Activated naive CD8-positive, alpha-beta T cell treated with anti-CD3 and anti-CD28 coated beads for 36 hours (primary cell): ENCODE measurements around the gene SEMA6B. TPM values are rescaled to one million over a fixed set of nuclear protein-coding genes. Genes with fewer than 3 reads are reported as not detected.

Source experiments
- DNase-seq: peaks from one replicate; pipeline ENCODE4 v3.0.0; 2021
- H3K27ac Mint-ChIP-seq: one replicate; pipeline ENCODE4 v1.8.0; 2022; ENCODE audit warnings: mild to moderate bottlenecking, moderate library complexity, mixed read lengths
- H3K27me3 Mint-ChIP-seq: one replicate; pipeline ENCODE4 v1.8.0; 2022; ENCODE audit warnings: mild to moderate bottlenecking, mixed read lengths
- H3K36me3 Mint-ChIP-seq: one replicate; pipeline ENCODE4 v1.8.0; 2021; ENCODE audit warnings: mild to moderate bottlenecking, mixed read lengths
- H3K4me1 Mint-ChIP-seq: one replicate; pipeline ENCODE4 v1.8.0; 2021; ENCODE audit warnings: mixed read lengths
- H3K4me3 Mint-ChIP-seq: one replicate; pipeline ENCODE4 v1.8.0; 2022; ENCODE audit warnings: mild to moderate bottlenecking, moderate library complexity, mixed read lengths
- H3K9me3 Mint-ChIP-seq: one replicate; pipeline ENCODE4 v1.8.0; 2022; ENCODE audit warnings: mixed read lengths
- total RNA-seq, 2 experiments: library from RNA; stranded (reverse); gene quantifications; one replicate each; pipeline ENCODE4 v1.2.3, GENCODE V29; 2021

The SEMA6B gene
- total RNA-seq, 2 experiments from 2014 or later, result not detected

GRCh38 chr19:4581666-4582553 lies 22.4 kb upstream of the SEMA6B start:
- H3K36me3 Mint-ChIP-seq, result no peaks in the 10 kb centered on the region

GRCh38 chr19:4580961-4581665 lies 21.6 kb upstream of the SEMA6B start:
- H3K4me1 Mint-ChIP-seq, result no peaks in the 10 kb centered on the region
- no peaks in the 10 kb centered on the region for H3K36me3 Mint-ChIP-seq
- peaks cover 76% of the 10 kb centered on the region for H3K27me3 Mint-ChIP-seq
- H3K9me3 Mint-ChIP-seq, result no peaks in the 10 kb centered on the region
- H3K4me3 Mint-ChIP-seq, result no peak overlapping the region
- DNase-seq, result no peak
- H3K27ac Mint-ChIP-seq, result no peak overlapping the region

More at GRCh38 chr19:4581666-4582553, 22.4 kb upstream of the SEMA6B start:
- H3K4me3 Mint-ChIP-seq, result peak overlapping the region; percentile 56
- peak; percentile 48 for DNase-seq
- H3K4me1 Mint-ChIP-seq, result no peaks in the 10 kb centered on the region
- H3K9me3 Mint-ChIP-seq, result no peaks in the 10 kb centered on the region
- H3K27ac Mint-ChIP-seq, result no peak overlapping the region
- peaks cover 68% of the 10 kb centered on the region for H3K27me3 Mint-ChIP-seq

DNA sequence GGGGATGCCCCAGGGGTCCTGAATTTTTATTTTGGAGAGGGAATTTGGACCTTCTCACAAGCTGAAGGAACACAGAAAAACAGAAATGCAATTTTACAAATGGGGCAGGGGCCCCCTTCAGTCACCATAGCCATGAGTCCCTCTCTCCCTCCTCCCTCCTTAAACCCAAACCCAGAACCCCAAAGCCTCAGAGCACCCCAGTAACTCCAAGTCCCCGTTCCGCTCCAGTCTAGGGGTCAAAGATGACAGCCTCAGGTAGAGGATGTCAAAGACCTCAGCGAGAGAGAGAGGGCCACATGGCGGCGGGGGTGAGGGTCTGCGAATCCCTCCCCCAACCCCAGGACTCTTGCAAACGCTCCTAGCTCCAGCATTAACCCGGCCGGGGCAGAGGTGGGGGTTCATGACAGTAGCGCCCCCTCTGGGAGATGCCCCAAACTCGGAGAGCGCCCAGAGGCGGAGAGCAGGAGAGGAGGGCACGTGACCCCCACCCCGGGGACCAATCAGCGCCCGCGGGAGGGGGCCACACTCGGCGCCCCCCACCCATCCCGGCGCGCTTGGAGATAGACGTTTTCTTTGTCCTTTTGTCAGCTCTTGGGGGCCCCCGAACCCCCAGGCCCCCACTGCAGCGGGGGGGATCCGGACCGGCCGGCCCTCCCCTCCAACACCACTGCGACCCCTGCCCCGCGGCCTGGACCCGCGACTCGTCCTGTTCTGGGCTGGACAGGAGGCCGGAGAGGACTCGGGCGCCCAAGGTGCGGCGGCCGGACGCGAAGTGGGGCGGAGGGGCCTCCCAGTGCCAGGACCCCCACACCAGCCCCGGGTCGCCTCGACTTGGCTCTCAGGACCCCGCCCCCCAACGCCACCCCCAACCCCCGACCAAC lies 20.8 kb upstream of the SEMA6B start:
- Mint-ChIP-seq H3K27me3 (peaks cover 76% of the 10 kb centered on the region), H3K9me3 (no peaks in the 10 kb centered on the region), H3K27ac (no peak overlapping the region), H3K4me1 (no peaks in the 10 kb centered on the region), H3K4me3 (no peak overlapping the region), H3K36me3 (no peaks in the 10 kb centered on the region)
- no peak for DNase-seq

DNA sequence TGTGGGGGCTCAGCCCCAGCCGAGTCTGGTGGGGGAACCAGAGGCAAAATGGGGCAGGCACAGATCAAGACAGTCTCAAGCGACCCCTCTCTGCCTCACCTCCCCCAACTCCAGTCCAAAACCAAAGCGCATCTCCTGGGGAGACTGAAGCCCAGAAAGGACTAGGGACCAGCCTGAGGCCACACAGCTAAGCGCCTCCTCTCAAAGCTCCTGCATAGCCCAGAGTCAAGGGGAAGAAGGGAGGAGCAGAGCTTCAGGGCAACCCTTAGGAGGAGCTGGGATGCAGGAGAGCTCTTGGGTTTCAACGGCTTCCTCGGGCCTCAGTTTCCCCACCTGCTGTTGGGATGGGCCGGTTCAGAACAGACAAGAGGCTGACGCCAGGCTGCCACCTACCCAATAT lies 19.9 kb upstream of the SEMA6B start:
- peaks cover 79% of the 10 kb centered on the region for H3K27me3 Mint-ChIP-seq
- H3K36me3 Mint-ChIP-seq, result no peaks in the 10 kb centered on the region
- H3K9me3 Mint-ChIP-seq, result no peaks in the 10 kb centered on the region
- no peak for DNase-seq
- H3K27ac Mint-ChIP-seq, result no peak overlapping the region
- no peak overlapping the region for H3K4me3 Mint-ChIP-seq
- no peaks in the 10 kb centered on the region for H3K4me1 Mint-ChIP-seq

DNA sequence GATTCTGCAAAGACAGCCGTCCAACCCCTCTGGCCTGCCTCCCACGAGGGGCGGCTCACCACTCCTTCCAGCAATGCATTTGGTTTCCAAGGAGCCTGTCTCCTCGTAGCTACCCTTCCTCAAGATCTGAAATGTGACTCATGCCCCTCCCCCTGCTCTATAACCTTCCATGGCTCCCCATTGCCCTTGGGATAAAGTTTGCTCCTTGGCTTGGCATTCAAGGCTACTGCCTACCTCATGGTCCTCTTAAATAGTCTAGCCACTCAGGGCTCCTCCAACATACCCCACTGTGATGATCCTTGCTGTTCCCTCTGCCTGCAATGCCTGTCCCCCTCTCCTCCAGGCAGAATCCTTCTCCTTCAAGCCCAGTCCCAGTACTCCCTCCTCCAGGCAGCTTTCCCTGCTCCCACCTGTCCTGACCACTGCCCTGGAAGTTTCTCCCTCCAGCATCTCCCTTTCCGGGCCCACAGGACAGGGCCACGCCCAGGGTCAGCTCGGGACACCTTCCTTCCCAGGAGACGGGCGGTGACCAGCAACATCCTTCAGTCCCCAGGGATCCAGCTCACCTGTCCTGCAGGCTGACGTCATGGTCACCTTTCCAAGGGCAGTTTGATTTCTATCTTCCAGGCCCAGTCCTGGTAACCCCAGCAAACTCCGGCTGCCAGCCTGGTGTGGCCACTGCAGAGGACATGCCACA lies 19.2 kb upstream of the SEMA6B start:
- Mint-ChIP-seq H3K4me1 (no peaks in the 10 kb centered on the region), H3K27me3 (peaks cover 82% of the 10 kb centered on the region), H3K9me3 (no peaks in the 10 kb centered on the region), H3K27ac (no peak overlapping the region), H3K36me3 (no peaks in the 10 kb centered on the region), H3K4me3 (no peak overlapping the region)
- DNase-seq, result no peak

DNA sequence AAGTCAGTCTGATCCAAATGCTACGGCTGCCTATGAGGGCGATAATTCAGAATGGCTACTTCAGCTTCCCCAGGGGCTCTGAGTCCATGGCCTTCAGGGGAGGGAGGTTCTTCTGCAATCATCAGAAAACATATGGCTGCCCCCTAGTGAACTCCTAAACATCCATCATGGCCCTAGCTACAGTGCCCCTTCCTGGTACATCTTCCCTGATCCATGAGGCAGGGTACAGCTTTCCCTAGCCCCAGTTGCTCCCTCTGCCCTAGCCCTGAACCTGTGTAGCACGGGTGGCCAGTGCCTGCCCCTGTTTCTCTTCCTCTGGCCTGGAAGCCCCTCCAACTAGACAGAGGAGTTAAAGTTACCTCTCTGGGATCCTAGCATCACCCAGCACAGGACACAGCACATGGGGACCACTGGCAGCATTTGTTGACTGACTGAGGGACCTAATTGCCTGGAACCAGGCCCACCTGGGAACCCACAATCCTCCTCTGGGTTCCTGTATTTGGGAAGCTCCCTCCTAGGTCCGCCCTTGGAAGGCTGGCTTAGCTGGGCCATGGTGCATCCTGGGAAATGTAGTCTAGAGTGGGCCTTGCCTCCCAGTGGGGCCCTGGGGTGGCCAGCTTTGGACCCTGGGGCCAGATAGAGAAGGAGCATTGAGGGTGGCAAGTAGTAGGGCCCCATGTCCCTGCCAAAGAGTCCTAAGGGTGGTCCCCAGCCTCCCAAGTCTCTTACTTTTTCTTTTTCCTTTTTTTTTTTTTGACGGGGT lies 17.7 kb upstream of the SEMA6B start:
- Mint-ChIP-seq H3K9me3 (no peaks in the 10 kb centered on the region), H3K4me1 (no peaks in the 10 kb centered on the region), H3K4me3 (no peak overlapping the region), H3K36me3 (no peaks in the 10 kb centered on the region), H3K27ac (no peak overlapping the region), H3K27me3 (peaks cover 72% of the 10 kb centered on the region)
- no peak for DNase-seq

GRCh38 chr19:4576016-4576933 lies 16.8 kb upstream of the SEMA6B start:
- H3K27me3 Mint-ChIP-seq, result peaks cover 66% of the 10 kb centered on the region
- H3K4me1 Mint-ChIP-seq, result no peaks in the 10 kb centered on the region
- H3K27ac Mint-ChIP-seq, result peak overlapping the region; percentile 21
- DNase-seq, result peak; percentile 70
- H3K9me3 Mint-ChIP-seq, result no peaks in the 10 kb centered on the region
- no peak overlapping the region for H3K4me3 Mint-ChIP-seq
- no peaks in the 10 kb centered on the region for H3K36me3 Mint-ChIP-seq

DNA sequence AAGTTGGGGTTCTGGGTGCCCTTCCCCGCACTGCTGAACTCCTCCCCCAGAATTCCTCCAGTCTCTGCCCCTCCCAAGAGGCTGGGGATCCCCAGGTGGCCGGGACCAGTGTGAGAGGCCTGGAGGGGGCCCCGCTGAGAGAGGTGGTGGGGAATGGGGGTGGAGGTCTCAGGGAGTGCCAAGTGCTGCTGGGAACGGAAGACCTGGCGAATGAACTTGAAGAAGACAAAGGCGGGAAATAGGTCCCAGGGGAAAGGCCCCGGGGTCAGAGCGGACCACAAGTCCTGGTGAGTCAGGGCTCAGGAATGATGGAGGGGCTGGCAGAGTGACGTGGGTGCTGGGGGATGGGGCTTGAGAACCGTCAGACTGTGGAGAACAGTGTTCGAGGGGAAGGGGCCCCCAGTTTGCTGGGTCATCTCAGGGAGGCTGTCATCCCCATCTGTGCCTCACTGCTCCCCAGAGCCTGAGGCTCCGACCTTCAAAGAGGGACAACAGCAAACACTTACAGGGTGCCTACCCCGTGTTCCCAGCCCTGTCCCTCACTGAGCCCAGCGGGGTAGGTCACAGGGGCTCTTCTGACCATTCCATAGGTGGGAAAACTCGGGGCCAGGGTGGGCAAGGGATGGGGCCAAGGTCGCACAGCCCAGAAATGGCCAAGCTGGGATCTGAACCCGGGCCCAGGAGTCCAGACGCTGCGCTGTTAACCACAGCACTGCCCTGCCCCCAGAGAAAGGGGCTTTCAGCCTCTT lies 16.0 kb upstream of the SEMA6B start:
- H3K4me1 Mint-ChIP-seq, result no peaks in the 10 kb centered on the region
- peaks cover 63% of the 10 kb centered on the region for H3K27me3 Mint-ChIP-seq
- H3K9me3 Mint-ChIP-seq, result no peaks in the 10 kb centered on the region
- DNase-seq, result no peak
- H3K4me3 Mint-ChIP-seq, result no peak overlapping the region
- no peak overlapping the region for H3K27ac Mint-ChIP-seq
- no peaks in the 10 kb centered on the region for H3K36me3 Mint-ChIP-seq

GRCh38 chr19:4573682-4574081 lies 14.2 kb upstream of the SEMA6B start:
- Mint-ChIP-seq H3K27me3 (peaks cover 45% of the 10 kb centered on the region), H3K9me3 (no peaks in the 10 kb centered on the region), H3K4me1 (no peaks in the 10 kb centered on the region)

GRCh38 chr19:4571305-4571917 lies 11.9 kb upstream of the SEMA6B start:
- Mint-ChIP-seq H3K27me3 (peaks cover 32% of the 10 kb centered on the region), H3K4me1 (no peaks in the 10 kb centered on the region), H3K4me3 (no peak overlapping the region), H3K36me3 (no peaks in the 10 kb centered on the region), H3K27ac (no peak overlapping the region), H3K9me3 (no peaks in the 10 kb centered on the region)
- DNase-seq, result no peak

More at GRCh38 chr19:4573682-4574081, 14.2 kb upstream of the SEMA6B start:
- Mint-ChIP-seq H3K36me3 (no peaks in the 10 kb centered on the region), H3K4me3 (no peak overlapping the region), H3K27ac (no peak overlapping the region)
- no peak for DNase-seq

GRCh38 chr19:4570916-4571304 lies 11.4 kb upstream of the SEMA6B start:
- Mint-ChIP-seq H3K27ac (no peak overlapping the region), H3K9me3 (no peaks in the 10 kb centered on the region), H3K36me3 (no peaks in the 10 kb centered on the region), H3K27me3 (peaks cover 27% of the 10 kb centered on the region), H3K4me3 (no peak overlapping the region), H3K4me1 (no peaks in the 10 kb centered on the region)
- DNase-seq, result no peak

DNA sequence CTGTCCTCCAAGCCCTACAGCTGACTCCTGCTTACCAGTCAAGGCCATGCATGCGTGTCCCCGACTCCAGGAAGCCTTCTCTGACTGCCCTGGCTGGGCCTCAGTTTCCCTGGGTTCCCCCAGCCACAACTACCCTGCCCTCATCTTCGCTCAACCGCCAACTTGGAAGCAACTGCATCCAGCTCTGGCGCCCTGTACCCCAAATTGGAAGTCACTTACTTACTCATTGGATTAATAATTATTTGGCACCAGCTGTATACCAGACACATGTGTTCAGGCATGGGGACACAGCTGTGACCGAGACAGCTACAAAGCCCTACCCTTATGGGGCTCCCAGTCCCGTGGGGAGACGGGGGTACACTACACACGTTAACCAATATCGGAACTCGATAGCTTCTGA lies 10.9 kb upstream of the SEMA6B start:
- H3K36me3 Mint-ChIP-seq, result no peaks in the 10 kb centered on the region
- DNase-seq, result no peak
- H3K27me3 Mint-ChIP-seq, result peaks cover 21% of the 10 kb centered on the region
- no peak overlapping the region for H3K27ac Mint-ChIP-seq
- H3K4me3 Mint-ChIP-seq, result no peak overlapping the region
- no peaks in the 10 kb centered on the region for H3K4me1 Mint-ChIP-seq
- no peaks in the 10 kb centered on the region for H3K9me3 Mint-ChIP-seq
